NT2/D1 (cell line): Measurements from ENCODE around the gene CSF1R.

Source experiments
- SUZ12 ChIP-seq: IDR thresholded peaks from 2 replicates; pipeline ENCODE4 v1.6.1; 2011; ENCODE audit not compliant: insufficient read length, insufficient read depth; ENCODE audit errors: extremely low read depth
- YY1 ChIP-seq: IDR thresholded peaks from 2 replicates; pipeline ENCODE4 v1.6.1; 2011; ENCODE audit not compliant: insufficient read length, insufficient read depth
- ZNF274 ChIP-seq: IDR thresholded peaks from 2 replicates; pipeline ENCODE4 v1.6.1; 2011; ENCODE audit warnings: mild to moderate bottlenecking, low read depth, low read length

DNA sequence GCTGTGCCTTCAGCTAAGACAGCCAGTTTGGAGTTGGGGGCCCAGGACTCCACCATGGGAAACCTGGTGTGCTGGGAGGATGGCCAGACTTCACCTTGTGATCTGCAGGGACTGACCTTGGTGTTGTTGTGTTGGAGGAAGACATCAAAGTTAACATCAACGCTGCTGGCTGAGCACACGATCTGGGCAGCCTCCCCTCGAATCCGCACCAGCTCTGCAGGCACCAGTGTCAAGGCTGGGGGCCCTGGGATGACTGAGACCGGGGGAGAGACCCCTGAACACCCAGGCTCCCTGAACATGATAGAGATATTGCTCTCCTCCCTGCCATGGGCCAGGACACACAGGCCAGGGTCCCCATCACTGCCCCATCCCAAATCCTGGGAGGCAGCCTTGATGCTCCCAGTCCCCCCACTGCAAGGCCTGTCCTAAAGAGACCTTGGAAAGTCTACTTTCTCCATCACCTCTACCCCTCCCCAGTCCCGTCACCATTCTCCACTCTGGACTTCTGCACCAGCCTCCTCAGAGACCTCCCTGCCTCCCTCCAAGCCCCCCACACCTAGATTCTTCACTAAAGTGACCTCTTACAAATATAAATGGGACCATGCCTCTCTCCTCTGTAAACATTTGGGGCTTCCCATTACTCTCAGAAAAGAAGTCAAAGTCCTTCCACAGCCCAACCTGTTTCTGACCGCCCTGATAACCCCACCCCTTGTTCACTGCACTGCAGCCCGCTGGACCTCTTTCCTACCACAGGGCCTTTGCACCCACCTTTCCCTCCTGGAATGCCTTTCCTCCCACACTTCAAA, 8.2 kb downstream of the CSF1R start:
- no peak for TF ChIP-seq YY1
- no peak for TF ChIP-seq ZNF274
- TF ChIP-seq SUZ12: no peak
